Large intestine (tissue), 3 donors: Measurements from ENCODE around the gene ENDOG. TPM values are rescaled to one million over a fixed set of nuclear protein-coding genes. Genes with fewer than 3 reads are reported as not detected.
"Not testable (repeated sequence)": the region's sequence is repeated elsewhere in the genome, so short reads cannot be mapped to it uniquely, and the experiment has no call there.

ENCODE experiments used
- DNase-seq, 2 donors: peaks; one replicate each; pipeline versions ENCODE4 v3.0.0 to v3.0.0-alpha.2; 2013
- H3K27ac ChIP-seq: one replicate; pipeline ENCODE4 v1.5.1; 2013; ENCODE audit warnings: low read length
- H3K27me3 ChIP-seq: 2 replicates; pipeline ENCODE4 v1.6.1; 2013; ENCODE audit warnings: low read length; ENCODE audit not compliant: control insufficient read depth, insufficient read depth
- H3K36me3 ChIP-seq: 2 replicates; pipeline ENCODE4 v1.6.1; 2013; ENCODE audit warnings: low read length; ENCODE audit not compliant: control insufficient read depth, insufficient read depth
- H3K4me1 ChIP-seq: one replicate; pipeline ENCODE4 v1.6.1; 2013; ENCODE audit warnings: low read length; ENCODE audit not compliant: control insufficient read depth, insufficient read depth
- H3K4me3 ChIP-seq: one replicate; pipeline ENCODE4 v1.5.1; 2013; ENCODE audit warnings: low read length
- H3K9me3 ChIP-seq: one replicate; pipeline ENCODE4 v1.6.1; 2013; ENCODE audit warnings: mild to moderate bottlenecking, low read depth, low read length, moderate library complexity; ENCODE audit not compliant: control insufficient read depth
- WGBS: methylation state at CpG from one replicate; pipeline ENCODE4 v1.1.5; 2013; ENCODE audit warnings: low lambda C conversion rate; ENCODE audit not compliant: insufficient coverage; 5-methylcytosine and 5-hydroxymethylcytosine counted together
- polyA plus RNA-seq: library from polyadenylated mRNA; unstranded; fragments of 120-200 nt; gene quantifications from one replicate; pipeline ENCODE4 v1.2.1, GENCODE V29; 2013

The ENDOG gene
- polyA plus RNA-seq, 1 donor, result 14.4 TPM

GRCh38 chr9:128845186-128845931, 27.1 kb downstream of the ENDOG start:
- Histone ChIP-seq H3K4me1 (no peaks in the 10 kb centered on the region), H3K27me3 (no peaks in the 10 kb centered on the region), H3K36me3 (peaks cover 2% of the 10 kb centered on the region), H3K4me3 (no peak overlapping the region), H3K9me3 (peaks cover 5% of the 10 kb centered on the region), H3K27ac (no peak overlapping the region)
- WGBS, result no CpG with 5 or more reads among the region's 13 CpGs
- no peak for DNase-seq

- no peaks in the 10 kb centered on the region for H3K27me3 ChIP-seq
- no peak overlapping the region for H3K4me3 ChIP-seq
- no peak for DNase-seq
- peaks cover 5% of the 10 kb centered on the region for H3K9me3 ChIP-seq
- H3K36me3 ChIP-seq, result peaks cover 2% of the 10 kb centered on the region
- no CpG with 5 or more reads among the region's 3 CpGs for WGBS
- H3K27ac ChIP-seq, result no peak overlapping the region
- no peaks in the 10 kb centered on the region for H3K4me1 ChIP-seq
Measured at GRCh38 chr9:128846680-128847030, 28.4 kb downstream of the ENDOG start.

- no CpG with 5 or more reads among the region's 1 CpG for WGBS
- peaks cover 5% of the 10 kb centered on the region for H3K9me3 ChIP-seq
- H3K27ac ChIP-seq, result no peak overlapping the region
- DNase-seq, result no peak
- no peak overlapping the region for H3K4me3 ChIP-seq
- H3K27me3 ChIP-seq, result no peaks in the 10 kb centered on the region
- H3K4me1 ChIP-seq, result no peaks in the 10 kb centered on the region
- no peaks in the 10 kb centered on the region for H3K36me3 ChIP-seq
Measured at GRCh38 chr9:128847803-128848202, 29.5 kb downstream of the ENDOG start.

- H3K27ac ChIP-seq, H3K27me3 ChIP-seq, DNase-seq, H3K9me3 ChIP-seq, H3K36me3 ChIP-seq, H3K4me1 ChIP-seq, H3K4me3 ChIP-seq: not testable (repeated sequence)
- WGBS, result 100% methylated on average over 1 of the region's 10 CpGs
Measured at GRCh38 chr9:128851024-128851423, 32.7 kb downstream of the ENDOG start.

GRCh38 chr9:128851779-128852600, 33.7 kb downstream of the ENDOG start:
- not testable (repeated sequence) for H3K9me3 ChIP-seq, DNase-seq, H3K36me3 ChIP-seq, H3K4me1 ChIP-seq, H3K27ac ChIP-seq, H3K4me3 ChIP-seq, H3K27me3 ChIP-seq
- WGBS, result 54% methylated on average over 2 of the region's 10 CpGs

- H3K27me3 ChIP-seq, H3K4me3 ChIP-seq, H3K27ac ChIP-seq, H3K9me3 ChIP-seq, H3K36me3 ChIP-seq, DNase-seq, H3K4me1 ChIP-seq: not testable (repeated sequence)
- WGBS, result 100% methylated on average over 2 of the region's 2 CpGs
Measured at GRCh38 chr9:128852646-128853045, 34.3 kb downstream of the ENDOG start.

GRCh38 chr9:128854454-128854853, 36.2 kb downstream of the ENDOG start:
- not testable (repeated sequence) for H3K9me3 ChIP-seq, H3K27me3 ChIP-seq, H3K4me3 ChIP-seq, H3K4me1 ChIP-seq, H3K27ac ChIP-seq, DNase-seq, H3K36me3 ChIP-seq
- WGBS, result no CpG with 5 or more reads among the region's 6 CpGs

- DNase-seq, H3K4me3 ChIP-seq, H3K4me1 ChIP-seq, H3K27me3 ChIP-seq, H3K36me3 ChIP-seq, H3K9me3 ChIP-seq, H3K27ac ChIP-seq: not testable (repeated sequence)
- no CpG with 5 or more reads among the region's 7 CpGs for WGBS
Measured at GRCh38 chr9:128858476-128858875, 40.2 kb downstream of the ENDOG start.

GRCh38 chr9:128860937-128861336, 42.6 kb downstream of the ENDOG start:
- H3K36me3 ChIP-seq, result no peaks in the 10 kb centered on the region
- H3K27ac ChIP-seq, result no peak overlapping the region
- H3K27me3 ChIP-seq, result no peaks in the 10 kb centered on the region
- WGBS, result no CpG with 5 or more reads among the region's 5 CpGs
- no peak overlapping the region for H3K4me3 ChIP-seq
- DNase-seq, result no peak
- H3K4me1 ChIP-seq, result peaks cover 10% of the 10 kb centered on the region
- H3K9me3 ChIP-seq, result no peaks in the 10 kb centered on the region

- no peak overlapping the region for H3K27ac ChIP-seq
- no peaks in the 10 kb centered on the region for H3K36me3 ChIP-seq
- no CpG with 5 or more reads among the region's 6 CpGs for WGBS
- no peak overlapping the region for H3K4me3 ChIP-seq
- peaks cover 6% of the 10 kb centered on the region for H3K4me1 ChIP-seq
- no peaks in the 10 kb centered on the region for H3K9me3 ChIP-seq
- H3K27me3 ChIP-seq, result no peaks in the 10 kb centered on the region
- DNase-seq, result peak; percentile 10 to 34
Measured at GRCh38 chr9:128861501-128861900, 43.2 kb downstream of the ENDOG start.
